ENCODE results near the gene UGT1A6. TPM values are rescaled to one million over a fixed set of nuclear protein-coding genes. Genes with fewer than 3 reads are reported as not detected.

The UGT1A6 gene
- total and polyA plus RNA-seq, 2 of the 4 experiments (the other 2 are of a cell fraction), result not detected

GRCh38 chr2:233817995-233818638 lies 125.4 kb downstream of the UGT1A6 start:
- Histone ChIP-seq H3K4ac (ENCODE audit: low read depth, low read length) (no peak overlapping the region), H2BK20ac (ENCODE audit: low read depth, low read length) (no peak overlapping the region), H2BK5ac (ENCODE audit: low read depth, low read length, poor library complexity, severe bottlenecking) (no peak overlapping the region), H4K91ac (ENCODE audit: insufficient read depth, low read depth, low read length) (no peak overlapping the region), H2AK9ac (replicated peaks; ENCODE audit: low read depth, low read length, poor library complexity) (no peak overlapping the region), H3K56ac (ENCODE audit: extremely low read depth, insufficient read depth, low read length) (no peak overlapping the region), H3K9ac (ENCODE audit: low read depth, low read length) (no peak overlapping the region), H3K4me3 (ENCODE audit: insufficient read depth, low read depth, low read length) (no peak overlapping the region), H3K27me3 (ENCODE audit: control insufficient read depth, insufficient read depth, low read length) (peaks cover 7% of the 10 kb centered on the region; the same call in 1 of the 2 replicates), H4K8ac (ENCODE audit: low read depth in 2 of 2, low read length in 2 of 2) (no peak overlapping the region), H3K14ac (replicated peaks; ENCODE audit: low read depth, low read length) (no peak overlapping the region), H2BK15ac (ENCODE audit: low read depth, low read length) (no peak overlapping the region), H3K36me3 (ENCODE audit: control insufficient read depth, insufficient read depth, low read length) (no peaks in the 10 kb centered on the region), H3K4me1 (ENCODE audit: control insufficient read depth, insufficient read depth, low read length) (no peaks in the 10 kb centered on the region), H2BK120ac (ENCODE audit: low read depth, low read length) (no peak overlapping the region), H4K20me1 (ENCODE audit: insufficient read depth, low read length) (no peaks in the 10 kb centered on the region), H3K27ac (ENCODE audit: insufficient read depth, low read length) (no peak overlapping the region), H2AK5ac (ENCODE audit: low read depth, low read length) (no peak overlapping the region), H3K4me2 (ENCODE audit: low read depth, low read length) (no peak overlapping the region), H3K9me3 (ENCODE audit: control insufficient read depth, insufficient read depth, low read length) (no peaks in the 10 kb centered on the region), H3K23ac (ENCODE audit: low read depth, low read length) (no peak overlapping the region), H3K79me1 (ENCODE audit: low read depth in 1 of 2, low read length in 2 of 2) (no peaks in the 10 kb centered on the region), H4K5ac (ENCODE audit: low read depth, low read length) (no peak overlapping the region), H3K18ac (ENCODE audit: low read depth, low read length) (no peak overlapping the region), H2AFZ (replicated peaks; ENCODE audit: low read length, poor library complexity) (peak overlapping the region; percentile 38), H3K9me1 (ENCODE audit: insufficient read depth, low read length) (no peaks in the 10 kb centered on the region)
- DNase-seq (no peak), ATAC-seq (ENCODE audit: low read depth) (0 out of 2 replicates have a peak, but pooled peaks have one; percentile 17)
- dilution Hi-C loops (cut with HindIII; ENCODE audit: low sequenced_read_pairs, unreplicated experiment), result no loop called here
- in situ Hi-C loops (cut with MboI; ENCODE audit: low sequenced_read_pairs), result no loop called here
- ChIA-PET CTCF (no interaction called here), POLR2A (ENCODE audit: unreplicated experiment) (no interaction called here)
- BruUV-seq (replicated peaks), result no TSS peak
- intact Hi-C loops (cut with micrococcal nuclease), result no loop called here
- 81% methylated on average over 5 of the region's 11 CpGs; no CpG with 5 or more reads in 1 of the 2 experiments for WGBS, 2 experiments (ENCODE audit: extremely low coverage in 2 of 2, insufficient read length in 1 of 2)
- TF ChIP-seq RFX5 (IDR thresholded peaks at IDR 0.05; ENCODE audit: low read depth, low read length) (no peak), MAFK (IDR thresholded peaks at IDR 0.05; ENCODE audit: low read depth, low read length) (no peak), MXI1 (IDR thresholded peaks at IDR 0.05; ENCODE audit: borderline replicate concordance, low read depth, low read length) (no peak), MAZ (IDR thresholded peaks at IDR 0.05; ENCODE audit: borderline replicate concordance, low read depth, low read length) (no peak), RCOR1 (IDR thresholded peaks at IDR 0.05; ENCODE audit: insufficient replicate concordance, low read length) (no peak), RAD21 (IDR thresholded peaks at IDR 0.05; ENCODE audit: low read length) (no peak), CEBPB (IDR thresholded peaks at IDR 0.05; ENCODE audit: low read depth, low read length) (no peak), NFE2L2 (IDR thresholded peaks at IDR 0.05; ENCODE audit: low read depth, low read length) (no peak), BHLHE40 (IDR thresholded peaks at IDR 0.05; ENCODE audit: low read depth, low read length) (no peak)
- TF ChIP-seq, protein P1, sequence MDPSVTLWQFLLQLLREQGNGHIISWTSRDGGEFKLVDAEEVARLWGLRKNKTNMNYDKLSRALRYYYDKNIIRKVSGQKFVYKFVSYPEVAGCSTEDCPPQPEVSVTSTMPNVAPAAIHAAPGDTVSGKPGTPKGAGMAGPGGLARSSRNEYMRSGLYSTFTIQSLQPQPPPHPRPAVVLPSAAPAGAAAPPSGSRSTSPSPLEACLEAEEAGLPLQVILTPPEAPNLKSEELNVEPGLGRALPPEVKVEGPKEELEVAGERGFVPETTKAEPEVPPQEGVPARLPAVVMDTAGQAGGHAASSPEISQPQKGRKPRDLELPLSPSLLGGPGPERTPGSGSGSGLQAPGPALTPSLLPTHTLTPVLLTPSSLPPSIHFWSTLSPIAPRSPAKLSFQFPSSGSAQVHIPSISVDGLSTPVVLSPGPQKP (IDR thresholded peaks at IDR 0.05; ENCODE audit: borderline replicate concordance, low read depth, low read length), result no peak
- TF ChIP-seq, protein P2, sequence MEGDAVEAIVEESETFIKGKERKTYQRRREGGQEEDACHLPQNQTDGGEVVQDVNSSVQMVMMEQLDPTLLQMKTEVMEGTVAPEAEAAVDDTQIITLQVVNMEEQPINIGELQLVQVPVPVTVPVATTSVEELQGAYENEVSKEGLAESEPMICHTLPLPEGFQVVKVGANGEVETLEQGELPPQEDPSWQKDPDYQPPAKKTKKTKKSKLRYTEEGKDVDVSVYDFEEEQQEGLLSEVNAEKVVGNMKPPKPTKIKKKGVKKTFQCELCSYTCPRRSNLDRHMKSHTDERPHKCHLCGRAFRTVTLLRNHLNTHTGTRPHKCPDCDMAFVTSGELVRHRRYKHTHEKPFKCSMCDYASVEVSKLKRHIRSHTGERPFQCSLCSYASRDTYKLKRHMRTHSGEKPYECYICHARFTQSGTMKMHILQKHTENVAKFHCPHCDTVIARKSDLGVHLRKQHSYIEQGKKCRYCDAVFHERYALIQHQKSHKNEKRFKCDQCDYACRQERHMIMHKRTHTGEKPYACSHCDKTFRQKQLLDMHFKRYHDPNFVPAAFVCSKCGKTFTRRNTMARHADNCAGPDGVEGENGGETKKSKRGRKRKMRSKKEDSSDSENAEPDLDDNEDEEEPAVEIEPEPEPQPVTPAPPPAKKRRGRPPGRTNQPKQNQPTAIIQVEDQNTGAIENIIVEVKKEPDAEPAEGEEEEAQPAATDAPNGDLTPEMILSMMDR (conservative IDR thresholded peaks at IDR 0.05; ENCODE audit: low read depth, low read length), result no peak
- TF ChIP-seq, protein P3, sequence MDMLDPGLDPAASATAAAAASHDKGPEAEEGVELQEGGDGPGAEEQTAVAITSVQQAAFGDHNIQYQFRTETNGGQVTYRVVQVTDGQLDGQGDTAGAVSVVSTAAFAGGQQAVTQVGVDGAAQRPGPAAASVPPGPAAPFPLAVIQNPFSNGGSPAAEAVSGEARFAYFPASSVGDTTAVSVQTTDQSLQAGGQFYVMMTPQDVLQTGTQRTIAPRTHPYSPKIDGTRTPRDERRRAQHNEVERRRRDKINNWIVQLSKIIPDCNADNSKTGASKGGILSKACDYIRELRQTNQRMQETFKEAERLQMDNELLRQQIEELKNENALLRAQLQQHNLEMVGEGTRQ (IDR thresholded peaks at IDR 0.05; ENCODE audit: low read depth, low read length), result no peak

All from IMR-90 (cell line).